Activated gamma-delta T cell (primary cell): ENCODE data around the gene ABHD11.
"Not testable (repeated sequence)": the region's sequence is repeated elsewhere in the genome, so short reads cannot be mapped to it uniquely, and the experiment has no call there.

Experiments used
- DNase-seq: peaks from one replicate; lab custom pipeline; 2025; lab: John Stamatoyannopoulos, UW

Gene ABHD11

GRCh38 chr7:73718905-73719805, 19.4 kb downstream of the ABHD11 start, which contains the start of gene STX1A:
Gene STX1A (minus strand): TSS chr7:73719669. CDS start chr7:73719631, 38 bp downstream.
- peak; percentile 56 for DNase-seq

GRCh38 chr7:73718438-73718881, 20.1 kb downstream of the ABHD11 start:
- DNase-seq = no peak

DNA sequence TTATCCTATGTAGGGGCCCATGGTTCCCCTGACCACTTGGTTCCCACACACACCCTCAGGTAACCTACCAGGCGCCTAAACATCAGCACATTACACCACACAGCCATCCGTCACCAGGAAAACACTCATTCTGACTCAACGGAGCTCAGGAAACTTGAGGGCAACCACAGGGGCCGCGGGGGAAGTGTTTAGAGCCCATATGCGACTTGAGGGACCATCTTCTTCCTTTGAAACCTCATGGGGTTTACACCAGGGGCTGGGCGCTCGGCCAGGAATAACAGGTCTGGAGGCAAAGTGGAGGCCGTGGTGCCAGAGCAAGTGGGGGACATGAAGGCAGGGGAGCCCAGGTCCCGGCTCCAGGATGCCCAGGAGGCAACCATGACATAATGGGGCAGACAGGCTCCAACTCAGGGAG, 20.6 kb downstream of the ABHD11 start:
- peak; percentile 31 for DNase-seq

DNA sequence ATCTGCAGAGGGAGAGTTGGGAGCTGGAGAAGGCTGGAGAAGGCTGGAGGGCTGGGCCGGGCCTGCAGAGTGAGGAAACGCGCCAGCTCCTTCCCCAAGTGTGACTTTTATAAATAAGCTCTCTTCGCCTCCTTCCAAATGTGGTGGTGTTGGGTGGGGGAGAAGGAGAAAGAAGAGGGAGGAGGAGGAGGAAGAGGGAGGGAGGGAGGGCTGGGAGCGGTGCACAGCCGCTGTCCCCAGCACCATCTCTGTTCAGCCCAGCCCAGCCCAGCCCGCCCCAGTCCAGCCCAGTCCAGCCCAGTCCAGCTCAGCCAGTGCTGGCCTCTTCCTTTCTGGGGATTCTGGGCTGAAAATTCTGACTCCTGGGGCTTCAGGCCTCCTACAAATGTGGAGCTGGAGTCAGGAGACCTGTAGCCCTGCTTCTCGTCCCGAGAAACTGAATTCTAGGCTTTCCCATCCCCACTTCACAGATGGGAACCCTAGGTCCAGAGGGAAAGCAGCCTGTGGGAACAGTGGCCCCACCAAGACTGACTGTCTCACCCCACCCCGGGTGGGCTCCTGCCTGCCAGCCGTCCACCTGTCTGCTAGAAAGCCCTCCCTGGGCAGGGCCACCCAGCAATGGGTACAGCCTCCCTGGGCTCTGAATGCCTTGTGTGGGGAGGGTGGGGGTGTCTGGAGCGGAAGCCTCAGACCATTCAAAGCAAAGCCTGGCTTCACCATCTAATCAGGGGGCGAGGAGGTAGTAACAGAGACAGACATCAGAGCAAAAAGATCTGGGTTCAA, 21.4 kb downstream of the ABHD11 start:
- DNase-seq = no peak

- DNase-seq = no peak
Measured at GRCh38 chr7:73716318-73716890, 22.2 kb downstream of the ABHD11 start.

GRCh38 chr7:73715648-73716317, 22.8 kb downstream of the ABHD11 start:
- no peak for DNase-seq

GRCh38 chr7:73713319-73713718, 25.3 kb downstream of the ABHD11 start:
- not testable (repeated sequence) for DNase-seq

- no peak for DNase-seq
Measured at GRCh38 chr7:73712773-73713172, 25.8 kb downstream of the ABHD11 start.

DNA sequence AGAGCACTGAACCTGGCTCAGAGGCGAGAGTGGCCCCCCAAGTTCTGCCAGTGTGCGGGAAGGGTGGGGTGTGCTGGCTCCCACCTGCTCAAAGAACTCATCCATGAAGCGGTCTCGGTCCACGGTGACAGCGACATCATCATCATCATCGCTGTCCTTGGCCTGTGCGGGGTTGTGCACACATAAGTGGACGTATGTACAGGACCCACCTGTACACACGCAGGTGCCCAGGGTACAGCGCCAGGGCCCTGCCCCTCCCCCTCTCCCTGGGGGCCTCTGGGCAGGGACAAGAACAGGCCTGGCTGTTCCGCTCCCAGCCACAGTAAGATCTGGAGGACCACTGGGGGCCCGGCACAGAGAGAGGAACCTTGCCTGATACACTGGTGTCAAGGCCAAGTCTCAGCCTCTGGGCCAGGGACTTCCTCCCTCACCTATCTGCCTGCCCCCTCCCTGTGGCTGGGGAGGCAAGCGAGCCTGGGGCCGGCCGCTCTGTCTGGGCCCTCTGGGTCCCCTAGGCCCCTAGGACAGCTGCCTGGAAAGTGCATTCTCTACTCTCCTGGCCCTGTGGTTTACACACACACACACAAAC, 29.5 kb downstream of the ABHD11 start:
- no peak for DNase-seq

- no peak for DNase-seq
Measured at GRCh38 chr7:73707045-73707631, 31.5 kb downstream of the ABHD11 start.

DNA sequence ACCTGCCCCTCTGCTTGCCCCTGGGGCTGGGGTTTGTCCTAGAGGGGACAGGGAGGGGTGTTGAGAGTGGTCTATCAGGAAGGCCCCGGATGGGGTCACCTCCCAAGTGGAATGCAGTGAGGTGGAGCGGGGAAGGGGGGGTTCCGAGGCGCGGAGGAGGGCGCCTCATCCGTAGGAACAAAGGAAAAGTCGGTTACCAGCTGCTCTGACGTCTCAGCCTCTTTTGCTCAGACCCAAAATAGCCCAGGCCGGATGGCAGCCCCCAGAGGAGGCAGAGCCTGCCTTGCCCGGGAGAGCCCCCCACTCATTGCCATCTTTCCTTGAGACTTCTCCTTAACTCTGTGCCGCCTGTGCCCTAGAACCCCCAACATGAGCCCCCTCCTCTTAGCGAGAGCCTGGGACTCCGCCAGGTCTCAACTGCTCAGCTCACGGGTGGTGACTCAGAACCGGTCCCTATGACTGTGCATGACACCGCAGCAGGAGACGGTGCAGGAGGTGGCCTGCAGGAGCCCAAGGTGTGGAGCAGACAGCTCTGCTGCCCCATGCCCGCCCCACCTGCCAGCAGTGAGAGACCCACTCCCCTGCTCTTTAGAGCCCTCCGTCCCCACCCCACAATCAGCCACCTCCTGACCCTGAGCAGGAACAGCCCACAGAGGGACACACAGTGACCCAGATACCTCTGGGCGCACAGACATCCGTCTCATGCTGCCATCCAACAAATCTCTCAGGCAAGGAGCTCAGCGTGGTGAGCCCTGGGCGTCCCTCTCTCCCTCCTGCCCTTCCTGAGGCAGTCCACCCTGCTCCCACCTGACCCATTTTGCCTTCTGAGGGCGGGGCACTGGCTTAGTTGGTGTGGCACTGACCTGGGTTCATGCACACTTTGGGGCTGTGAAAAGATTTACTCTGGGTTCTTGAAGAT, 32.2 kb downstream of the ABHD11 start:
- DNase-seq = no peak

DNA sequence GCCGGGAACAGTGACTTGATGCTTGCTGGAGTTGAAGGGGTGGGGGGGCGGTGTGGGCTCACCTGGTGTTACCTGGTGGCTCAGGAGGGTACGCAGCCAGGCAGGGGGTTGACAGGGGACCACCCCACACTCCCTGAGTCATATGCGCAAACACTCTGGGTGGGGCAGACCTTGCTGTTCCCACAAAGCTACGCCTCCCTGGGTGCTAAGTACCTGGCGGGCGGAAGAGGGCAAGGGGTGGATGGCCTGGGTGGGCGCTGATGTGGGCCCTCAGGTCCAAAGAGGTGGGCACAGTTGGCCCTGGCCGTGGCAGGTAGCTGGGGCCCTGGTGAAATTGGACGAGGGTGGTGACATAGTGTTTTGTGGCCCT, 33.1 kb downstream of the ABHD11 start:
- no peak for DNase-seq

DNA sequence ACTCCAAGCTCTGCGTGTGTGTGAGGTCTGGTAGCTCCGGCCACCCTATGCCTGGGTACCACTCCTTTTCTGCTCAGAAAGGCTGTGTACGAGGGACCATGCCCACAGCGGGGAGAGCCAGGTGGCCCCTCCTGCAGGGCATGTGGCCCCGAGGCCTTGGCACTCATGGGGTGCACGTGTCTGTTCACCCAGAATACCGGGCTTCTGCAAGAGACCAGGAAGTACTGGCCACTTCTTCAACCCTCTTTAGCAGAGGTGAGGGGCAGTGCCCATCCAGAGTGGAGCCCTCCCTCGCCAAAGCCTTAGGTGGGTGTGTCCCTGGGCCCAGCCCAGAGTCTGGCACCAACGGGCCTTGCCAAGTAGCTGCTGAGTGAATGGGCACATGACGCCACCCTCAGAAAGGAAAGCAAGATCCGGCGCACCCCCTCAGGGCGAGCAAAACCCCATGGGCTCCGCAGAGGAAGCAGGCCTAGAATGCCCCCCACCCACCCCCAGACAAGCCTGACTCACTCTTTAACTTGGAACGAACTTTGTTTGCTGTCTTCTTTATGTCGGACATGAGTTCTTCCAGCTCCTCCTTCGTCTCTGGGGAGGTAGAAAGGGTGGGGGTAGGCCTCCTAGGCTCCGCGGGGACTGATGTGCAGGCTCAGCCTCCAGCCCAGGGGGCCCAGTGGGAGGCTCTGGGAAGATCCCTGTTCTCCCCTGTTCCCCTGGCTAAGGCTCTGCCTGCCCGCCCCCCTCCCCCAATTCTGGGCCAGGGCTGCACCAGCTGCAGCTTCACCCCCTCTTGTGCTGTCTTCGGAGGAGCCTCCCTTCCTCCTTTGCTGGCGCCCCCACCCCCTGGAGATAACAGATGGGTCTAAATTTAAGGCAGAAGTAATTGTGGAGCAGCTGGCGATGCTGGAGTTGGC, 33.7 kb downstream of the ABHD11 start:
- DNase-seq = no peak

DNA sequence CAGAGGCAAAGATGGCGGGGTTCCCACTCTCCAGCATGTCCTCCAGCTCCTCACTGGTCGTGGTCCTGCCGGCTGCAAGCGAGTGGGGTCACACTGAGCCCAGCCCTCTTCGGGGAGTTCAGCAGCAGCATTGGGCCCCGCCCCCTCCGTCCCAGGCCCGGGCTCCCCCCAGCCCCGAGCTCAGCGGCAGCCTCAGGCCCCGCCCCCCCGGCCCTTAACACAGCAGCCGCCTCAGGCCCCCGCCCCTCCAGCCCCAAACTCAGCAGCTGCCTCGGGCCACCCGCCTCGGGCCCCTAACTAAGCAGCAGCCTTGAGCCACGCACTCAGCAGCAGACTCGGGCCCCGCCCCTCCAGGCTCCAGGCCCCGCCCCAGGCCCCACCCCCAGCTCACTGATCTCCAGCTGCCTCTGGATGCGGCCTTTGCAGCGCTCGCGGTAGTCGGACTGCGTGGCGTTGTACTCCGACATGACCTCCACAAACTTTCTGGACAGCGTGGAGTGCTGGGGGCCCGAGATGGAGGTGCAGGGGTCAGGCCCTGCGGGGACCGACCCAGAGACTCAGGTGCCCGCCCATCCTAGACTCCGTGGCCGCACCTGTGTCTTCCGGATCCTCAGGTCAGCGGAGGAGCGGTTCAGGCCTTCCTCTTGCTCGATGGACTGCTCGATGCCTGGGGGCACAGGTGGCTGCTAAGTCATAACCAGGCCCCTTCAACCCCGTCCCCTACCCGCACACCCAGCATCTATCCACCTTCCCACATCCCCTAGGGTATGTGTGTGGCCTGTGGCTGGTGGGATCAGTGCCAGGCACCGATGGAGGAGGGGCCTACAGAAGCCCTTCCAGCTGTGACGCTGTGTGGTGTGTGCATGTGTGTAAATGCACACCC, 34.6 kb downstream of the ABHD11 start:
- DNase-seq = no peak

DNA sequence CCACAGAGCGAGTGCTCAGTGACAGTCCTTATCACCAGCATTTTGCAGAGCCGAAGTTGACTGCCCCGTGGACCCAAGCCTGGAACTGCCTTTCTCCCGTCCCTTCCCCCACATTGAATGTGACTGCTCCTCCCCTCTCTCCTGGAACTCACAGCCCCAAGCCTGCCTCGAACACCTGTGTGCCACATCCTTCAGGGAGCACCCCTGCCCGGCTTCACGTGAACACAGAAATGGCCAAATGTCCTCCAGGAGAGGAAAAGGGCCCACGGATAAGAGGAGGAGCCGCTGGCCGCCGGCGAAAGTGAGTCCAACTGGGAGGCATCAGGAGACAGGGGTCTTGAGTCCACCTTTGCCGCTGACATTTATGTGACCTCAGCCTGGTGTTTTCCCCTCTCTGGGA, 35.4 kb downstream of the ABHD11 start:
- no peak for DNase-seq

DNA sequence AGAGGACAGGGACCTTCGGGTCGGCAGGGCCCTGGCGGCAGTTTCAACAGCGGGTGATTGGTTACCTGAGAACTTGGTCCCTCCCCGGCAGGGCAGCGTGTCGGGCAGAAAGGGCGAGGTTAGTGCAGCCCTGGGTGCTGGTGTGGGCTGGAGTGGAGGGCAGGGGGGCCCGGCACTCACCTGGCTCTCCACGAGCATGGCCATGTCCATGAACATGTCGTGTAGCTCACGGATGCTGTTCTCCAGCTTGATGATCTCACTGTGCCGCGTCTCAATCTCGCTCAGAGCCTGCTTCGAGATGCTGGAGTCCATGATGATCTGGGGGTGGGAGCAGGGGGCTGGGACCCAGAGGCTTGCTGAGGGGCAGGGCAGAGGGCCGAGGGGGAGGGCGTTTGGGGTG, 35.9 kb downstream of the ABHD11 start:
- no peak for DNase-seq

GRCh38 chr7:73702226-73702625, 36.4 kb downstream of the ABHD11 start:
- no peak for DNase-seq
